ENCODE measurements around the gene RBM46. TPM values are rescaled to one million over a fixed set of nuclear protein-coding genes. Genes with fewer than 3 reads are reported as not detected.

Gene RBM46, protein sequence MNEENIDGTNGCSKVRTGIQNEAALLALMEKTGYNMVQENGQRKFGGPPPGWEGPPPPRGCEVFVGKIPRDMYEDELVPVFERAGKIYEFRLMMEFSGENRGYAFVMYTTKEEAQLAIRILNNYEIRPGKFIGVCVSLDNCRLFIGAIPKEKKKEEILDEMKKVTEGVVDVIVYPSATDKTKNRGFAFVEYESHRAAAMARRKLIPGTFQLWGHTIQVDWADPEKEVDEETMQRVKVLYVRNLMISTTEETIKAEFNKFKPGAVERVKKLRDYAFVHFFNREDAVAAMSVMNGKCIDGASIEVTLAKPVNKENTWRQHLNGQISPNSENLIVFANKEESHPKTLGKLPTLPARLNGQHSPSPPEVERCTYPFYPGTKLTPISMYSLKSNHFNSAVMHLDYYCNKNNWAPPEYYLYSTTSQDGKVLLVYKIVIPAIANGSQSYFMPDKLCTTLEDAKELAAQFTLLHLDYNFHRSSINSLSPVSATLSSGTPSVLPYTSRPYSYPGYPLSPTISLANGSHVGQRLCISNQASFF
- 0.22 TPM in 1 of 2 replicates, not detected in the other for total RNA-seq

DNA sequence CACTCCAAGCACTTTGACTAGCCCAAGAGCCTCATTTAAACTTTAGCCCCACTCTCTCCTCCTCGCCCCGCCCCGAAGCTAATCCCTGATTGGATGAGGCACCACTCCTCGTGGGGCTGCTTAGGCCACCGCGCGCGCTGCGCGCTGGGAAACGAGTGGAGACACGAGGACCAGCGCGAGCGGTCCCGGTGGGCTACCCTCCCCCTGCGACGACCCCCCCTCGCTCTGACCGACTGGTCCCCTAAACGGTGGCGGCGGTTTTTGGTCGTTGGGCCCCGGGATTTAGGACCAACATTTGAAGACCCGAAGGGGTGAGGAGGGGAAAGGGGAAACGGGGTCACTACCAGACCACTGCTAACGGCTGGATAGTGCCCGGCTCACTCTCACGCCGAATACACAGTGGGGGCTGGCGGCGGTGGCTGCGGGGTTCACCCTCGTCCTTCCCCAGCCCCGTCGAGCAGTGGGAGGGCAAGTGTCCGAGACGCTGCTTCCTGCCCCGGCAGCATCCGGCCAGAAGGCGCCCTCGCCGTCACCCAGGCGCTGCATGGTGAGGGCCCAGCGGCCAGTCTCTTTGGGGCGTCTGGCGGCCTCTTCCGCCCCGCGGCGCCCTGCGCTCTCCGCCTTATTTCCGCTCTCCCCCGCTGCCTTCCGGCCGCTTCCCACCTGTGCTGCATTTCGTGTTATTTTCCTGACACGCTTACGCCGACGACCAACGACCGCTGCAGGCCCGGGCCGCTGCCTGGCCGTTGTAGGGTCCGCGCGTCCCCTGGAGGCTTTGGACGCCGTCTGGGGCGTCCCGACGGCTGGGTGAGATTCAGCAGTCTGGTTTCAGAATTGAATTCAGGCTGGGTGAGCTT lies at the start of gene RBM46:
Gene RBM46 (plus strand): TSS at position 147 of the 857 bp plus-strand sequence. CDS start 15,481 bp downstream, outside the sequence.
- DNase-seq (ENCODE audit: low read depth in 2 of 2): no peak

DNA sequence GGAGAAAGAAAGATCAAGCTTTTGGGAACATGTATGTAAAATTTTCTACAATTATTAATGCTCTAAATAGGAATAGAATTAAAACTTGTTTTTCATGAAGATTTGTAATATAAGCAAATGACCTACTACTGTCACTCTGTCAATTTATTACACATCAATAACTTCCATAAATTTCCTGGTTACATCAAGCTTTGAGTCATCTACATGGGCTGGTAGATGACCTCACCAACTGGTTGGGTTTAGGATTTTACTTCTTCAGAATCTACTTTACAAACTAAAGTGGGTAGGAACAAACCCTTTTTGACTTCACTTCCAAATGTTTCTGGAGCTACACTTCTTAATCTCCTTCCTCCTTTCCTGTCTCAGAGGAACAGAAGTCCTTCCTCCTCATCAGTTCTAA lies 49.3 kb upstream of the RBM46 start:
- DNase-seq (ENCODE audit: low read depth in 2 of 2): no peak

DNA sequence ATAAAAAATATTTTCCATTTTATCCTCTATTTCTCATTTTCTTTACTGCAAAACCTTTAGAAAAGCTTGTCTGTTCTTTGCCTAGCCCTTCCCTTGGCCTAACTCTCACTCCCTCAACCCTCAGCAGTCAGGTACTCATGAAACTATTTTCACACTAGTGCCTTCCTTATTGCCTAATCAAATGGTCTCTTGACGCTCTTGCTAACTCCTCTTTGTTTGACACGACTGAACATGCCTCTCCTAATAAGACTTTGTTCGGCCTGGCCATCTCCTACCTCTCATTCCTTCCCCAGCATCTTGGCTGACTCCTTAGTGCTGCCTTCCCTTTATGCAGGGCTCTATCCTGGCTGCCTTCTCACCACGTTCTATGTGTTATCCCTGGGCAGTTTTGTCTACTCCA lies 48.4 kb upstream of the RBM46 start:
- DNase-seq (ENCODE audit: low read depth in 2 of 2): no peak

DNA sequence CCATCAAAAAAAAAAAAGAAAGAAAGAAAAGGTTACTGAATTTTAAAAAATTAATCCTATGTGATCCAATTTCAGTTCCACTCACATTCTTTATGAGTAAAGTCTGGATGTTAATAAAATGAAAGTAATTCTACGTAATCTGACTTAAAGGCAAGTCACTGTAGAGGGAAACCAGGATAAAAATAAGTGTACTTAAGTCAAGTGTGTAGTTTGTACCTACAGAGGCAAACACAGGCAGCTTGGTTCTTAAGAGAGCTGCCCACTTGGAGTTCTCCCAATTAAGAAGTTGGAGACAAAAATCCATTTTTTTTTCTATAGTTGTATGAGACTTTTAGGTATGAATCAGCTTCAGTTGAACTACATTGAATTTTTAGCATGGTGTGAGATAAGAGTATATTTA lies 44.3 kb upstream of the RBM46 start:
- DNase-seq (ENCODE audit: low read depth in 2 of 2): no peak

DNA sequence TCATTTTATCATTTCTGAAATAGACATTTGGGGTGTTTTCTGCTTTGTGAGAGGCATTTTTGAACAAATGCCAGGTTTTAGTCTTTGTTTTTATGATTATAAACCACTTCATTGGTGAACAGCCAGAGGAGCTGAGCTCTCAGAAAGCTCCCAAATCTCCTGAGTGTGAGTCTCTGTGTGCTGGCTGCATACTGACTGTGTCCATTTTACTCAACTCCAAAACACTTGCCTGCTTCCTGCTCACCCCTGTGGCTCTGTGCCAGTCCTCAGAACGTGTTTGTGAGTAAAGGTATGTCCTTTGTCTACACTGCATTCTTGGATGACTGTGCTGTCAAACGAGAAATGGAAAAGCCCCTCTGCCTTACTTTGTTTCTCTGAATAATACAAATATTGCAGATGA lies 42.6 kb upstream of the RBM46 start:
- DNase-seq (ENCODE audit: low read depth in 2 of 2): peak in 1 of 2 donors; percentile 32

DNA sequence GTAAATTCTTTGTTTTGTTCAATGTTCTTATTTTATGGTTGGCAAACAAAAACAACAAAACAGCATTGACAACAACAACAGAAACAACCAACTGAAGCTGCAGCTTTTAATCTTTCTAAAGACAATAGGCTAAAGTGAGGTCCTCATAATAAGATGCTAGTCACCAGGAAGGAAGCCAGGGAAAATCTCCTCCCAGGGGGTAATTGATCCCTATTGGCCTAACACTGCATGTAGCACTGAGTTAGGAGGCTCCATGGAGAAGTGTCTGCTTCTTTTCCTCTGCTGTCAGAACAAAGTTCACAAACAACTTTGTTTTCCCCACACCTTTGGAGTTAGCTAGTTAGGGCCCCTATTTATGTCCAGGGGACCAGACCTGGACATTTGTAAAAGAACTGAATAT lies 42.0 kb upstream of the RBM46 start:
- no peak for DNase-seq (ENCODE audit: low read depth in 2 of 2)

DNA sequence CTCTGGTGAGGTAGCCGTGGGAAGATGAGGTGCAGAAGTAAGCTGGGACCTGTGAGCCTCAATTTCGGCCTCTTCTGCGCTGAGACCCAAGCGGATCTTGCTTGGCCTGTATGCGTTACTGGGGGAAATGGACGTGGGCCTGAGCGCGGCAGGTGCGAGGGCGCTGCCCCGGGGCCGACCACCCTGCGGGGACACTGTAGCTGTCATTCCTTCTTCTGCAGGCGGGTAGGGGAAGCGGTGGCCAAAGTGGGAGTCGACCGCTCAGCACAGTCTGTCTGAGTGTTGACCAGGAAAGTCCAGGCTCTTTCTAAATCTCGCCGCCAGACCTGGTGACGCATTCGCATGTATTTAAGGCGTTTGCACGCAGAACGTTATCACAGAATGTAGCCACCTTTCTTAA lies 40.6 kb upstream of the RBM46 start:
- DNase-seq (ENCODE audit: low read depth in 2 of 2): no peak

DNA sequence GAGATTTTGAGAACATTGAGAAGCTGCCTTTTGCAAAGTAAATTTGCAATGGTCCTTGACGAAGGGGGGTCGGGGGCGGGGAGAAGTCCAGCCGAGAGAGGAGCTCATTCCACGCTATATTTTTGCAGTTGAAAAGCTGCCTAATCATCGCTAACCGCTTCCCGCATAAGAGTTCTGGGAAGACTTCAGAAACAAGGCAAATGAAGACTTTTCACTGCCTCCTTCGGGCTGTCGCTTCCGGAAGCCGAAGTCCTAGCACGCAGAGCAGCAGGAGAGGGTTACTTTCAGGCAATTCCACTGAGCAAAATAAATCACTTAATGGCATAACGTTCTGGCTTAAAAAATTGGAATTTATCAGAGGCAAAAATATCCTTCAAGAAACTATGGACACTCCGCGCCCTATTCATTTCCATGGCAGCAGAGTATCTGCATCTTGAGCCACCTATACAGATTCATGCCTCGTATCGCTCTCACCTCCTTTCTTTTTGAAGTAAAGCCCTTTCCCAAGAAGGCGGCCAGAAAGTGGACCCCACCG lies 39.9 kb upstream of the RBM46 start:
- DNase-seq (ENCODE audit: low read depth in 2 of 2): no peak

DNA sequence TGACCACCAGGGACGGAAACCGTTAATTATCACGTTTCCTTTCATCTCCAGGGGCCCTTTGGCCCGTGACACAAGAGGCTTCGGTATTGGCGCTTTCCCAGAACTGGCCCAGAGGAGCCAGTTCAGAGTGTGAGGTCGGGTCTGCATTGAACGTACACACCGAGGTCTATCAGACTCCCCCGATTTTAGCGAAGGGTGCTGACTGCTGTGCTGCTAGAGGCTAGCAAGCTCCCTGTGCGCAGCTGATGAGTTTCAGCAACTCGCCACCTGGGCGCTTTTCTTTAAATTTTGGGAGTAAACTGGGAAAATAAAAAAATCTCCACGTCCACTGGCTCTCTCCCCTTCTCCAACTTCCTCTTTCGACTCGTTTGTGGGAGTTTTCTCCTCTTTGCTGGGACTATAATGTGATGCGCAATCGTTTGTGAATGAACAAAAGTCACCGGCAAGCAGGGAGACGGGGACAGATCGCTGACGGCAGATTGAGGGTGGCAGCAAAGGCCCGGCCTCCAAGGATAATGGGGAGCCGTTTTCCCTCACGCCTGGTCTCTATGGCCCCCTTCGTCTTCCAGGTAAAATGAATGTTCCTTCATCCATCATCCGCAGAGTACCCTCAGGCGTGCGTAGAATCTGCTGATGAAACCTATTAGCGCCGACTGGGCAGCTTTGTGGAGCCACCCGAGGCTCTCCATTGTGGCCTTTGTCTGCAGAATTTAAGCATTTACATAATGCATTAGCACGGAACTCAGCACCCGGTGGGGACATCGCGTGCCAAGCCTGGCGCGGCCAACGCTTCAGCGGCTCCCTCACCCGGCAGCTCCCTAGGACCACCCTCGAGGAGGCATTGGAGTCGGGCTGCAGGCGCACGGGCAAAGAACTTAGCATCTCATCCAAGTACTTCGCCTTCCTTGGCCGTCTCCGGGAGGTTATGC lies 38.9 kb upstream of the RBM46 start:
- peak in 1 of 2 donors; percentile 13 for DNase-seq (ENCODE audit: low read depth in 2 of 2)

DNA sequence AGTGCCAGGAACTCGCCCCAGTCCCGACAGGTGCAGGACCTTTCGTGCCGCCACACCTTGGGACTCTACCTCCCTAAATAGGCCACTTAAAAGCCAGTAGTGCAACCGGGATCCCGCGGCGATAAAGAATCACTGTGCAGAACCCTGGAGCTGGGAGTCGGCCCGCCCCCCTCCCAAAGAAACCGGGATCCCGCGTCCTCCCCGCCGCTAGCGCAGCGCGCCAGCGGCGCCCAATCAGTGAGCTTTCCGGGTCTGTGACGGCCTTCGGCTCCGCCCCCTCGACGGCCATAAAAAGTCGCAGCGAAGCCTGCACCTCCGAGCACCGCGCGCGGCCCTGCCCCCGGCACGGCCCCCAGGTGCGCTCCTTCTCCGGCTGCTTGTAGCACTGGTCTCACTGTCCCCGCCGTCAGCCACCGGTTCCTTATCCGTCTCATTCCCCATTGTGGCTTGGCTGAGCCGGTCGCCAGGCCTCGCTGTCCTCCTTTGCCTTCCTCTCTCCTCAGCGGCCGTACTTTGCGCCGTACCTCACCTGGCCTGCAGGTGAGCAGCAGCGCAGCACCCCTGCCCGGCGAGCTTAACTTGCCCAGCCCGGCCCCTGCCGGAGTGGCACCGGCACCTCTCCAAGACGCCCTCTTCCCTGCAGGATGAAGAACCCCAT lies 37.3 kb upstream of the RBM46 start, which contains the start of gene LRAT:
Gene LRAT (plus strand): TSS at position 318 of the 658 bp plus-strand sequence. CDS start 327 bp downstream, at position 645.
- peak in 1 of 2 donors; percentile 45 for DNase-seq (ENCODE audit: low read depth in 2 of 2)

DNA sequence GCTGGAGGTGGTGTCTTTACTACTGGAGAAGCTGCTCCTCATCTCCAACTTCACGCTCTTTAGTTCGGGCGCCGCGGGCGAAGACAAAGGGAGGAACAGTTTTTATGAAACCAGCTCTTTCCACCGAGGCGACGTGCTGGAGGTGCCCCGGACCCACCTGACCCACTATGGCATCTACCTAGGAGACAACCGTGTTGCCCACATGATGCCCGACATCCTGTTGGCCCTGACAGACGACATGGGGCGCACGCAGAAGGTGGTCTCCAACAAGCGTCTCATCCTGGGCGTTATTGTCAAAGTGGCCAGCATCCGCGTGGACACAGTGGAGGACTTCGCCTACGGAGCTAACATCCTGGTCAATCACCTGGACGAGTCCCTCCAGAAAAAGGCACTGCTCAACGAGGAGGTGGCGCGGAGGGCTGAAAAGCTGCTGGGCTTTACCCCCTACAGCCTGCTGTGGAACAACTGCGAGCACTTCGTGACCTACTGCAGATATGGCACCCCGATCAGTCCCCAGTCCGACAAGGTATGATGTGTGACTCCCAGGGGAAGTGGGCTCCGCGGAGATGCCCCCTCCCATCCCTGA lies 36.6 kb upstream of the RBM46 start:
- no peak for DNase-seq (ENCODE audit: low read depth in 2 of 2)

DNA sequence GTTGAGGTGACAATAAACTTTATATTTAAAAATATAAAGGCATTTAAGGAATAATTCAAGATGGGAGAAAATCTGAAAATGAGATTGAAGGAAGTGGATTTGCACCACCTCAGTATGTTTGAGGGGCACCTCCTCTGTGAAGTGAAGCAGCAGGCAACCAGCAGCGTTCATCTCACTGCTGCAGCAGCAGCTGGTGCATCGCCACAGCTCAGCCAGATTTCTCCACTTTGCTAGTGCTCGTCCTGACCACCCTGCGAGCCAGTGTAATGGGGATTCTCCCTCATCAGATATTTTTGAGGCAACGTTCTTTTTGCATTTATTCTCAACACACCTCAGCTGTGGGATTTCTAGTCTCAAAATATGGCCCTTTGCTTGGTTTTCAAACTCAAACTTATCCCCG lies 23.4 kb upstream of the RBM46 start:
- DNase-seq (ENCODE audit: low read depth in 2 of 2): no peak

DNA sequence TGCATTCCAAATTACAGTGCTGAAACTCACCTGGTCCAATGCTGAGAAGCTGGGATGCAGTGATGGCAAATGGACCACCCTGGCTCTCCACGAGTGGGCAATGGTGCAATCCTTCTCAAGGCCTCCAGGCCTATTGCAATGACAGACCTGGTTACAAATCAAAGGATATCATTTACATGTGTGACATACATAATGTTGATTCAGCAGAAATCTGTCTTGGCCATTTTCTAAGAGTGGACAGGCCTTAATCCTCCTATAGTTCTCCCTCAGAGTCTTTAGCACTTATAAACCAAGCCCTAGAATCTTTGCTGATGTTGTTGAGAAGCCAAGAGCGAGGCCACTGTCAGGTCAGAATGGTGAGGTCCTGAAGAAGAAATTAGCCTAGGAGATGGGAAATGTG lies 20.2 kb upstream of the RBM46 start:
- DNase-seq (ENCODE audit: low read depth in 2 of 2): no peak

DNA sequence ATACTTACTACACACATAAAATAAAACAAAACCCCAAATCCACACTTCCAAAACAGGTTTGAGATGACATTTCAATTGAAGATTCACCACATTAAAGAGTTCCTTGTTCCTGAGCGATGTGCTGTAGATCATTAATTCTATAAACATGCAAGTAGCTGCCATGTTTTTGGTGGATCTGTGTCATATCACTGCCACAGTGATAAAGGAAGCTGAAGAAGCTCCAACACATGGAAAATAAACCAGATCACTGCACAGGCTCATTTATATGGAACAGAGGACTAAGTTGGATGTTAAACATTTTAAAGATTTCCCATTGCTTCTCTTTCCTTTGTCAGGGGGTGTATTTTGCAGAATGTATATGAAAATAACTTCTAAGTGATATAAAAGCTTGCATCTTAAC lies 2.8 kb upstream of the RBM46 start:
- no peak for DNase-seq (ENCODE audit: low read depth in 2 of 2)

DNA sequence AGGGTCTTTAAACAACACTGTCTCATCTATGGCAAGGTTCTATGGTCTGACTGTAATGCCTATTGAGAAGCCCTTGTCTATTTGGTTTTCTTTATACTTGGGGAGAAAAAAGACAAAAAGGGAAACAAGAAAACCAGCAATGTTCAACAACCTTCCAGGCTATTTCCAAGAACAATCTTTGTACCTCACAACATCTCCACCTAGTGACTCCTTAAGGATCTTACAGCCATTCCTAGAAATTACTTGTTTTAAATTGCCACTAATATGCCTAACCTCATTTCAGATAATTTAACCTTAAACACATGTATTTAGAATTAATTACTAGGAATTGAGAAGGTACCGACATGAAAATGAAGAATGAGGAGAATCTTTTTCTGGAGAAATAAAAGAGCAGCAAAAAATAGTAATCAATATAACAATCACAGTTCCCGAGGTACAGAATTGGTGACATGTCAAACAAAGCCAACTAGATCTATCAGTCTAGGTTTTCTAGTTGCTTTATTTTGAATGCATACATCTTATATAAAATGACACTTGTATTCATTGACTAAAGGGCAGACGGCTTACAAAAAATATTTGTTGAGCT lies 1.6 kb upstream of the RBM46 start:
- DNase-seq (ENCODE audit: low read depth in 2 of 2): peak; percentile 30 to 34

DNA sequence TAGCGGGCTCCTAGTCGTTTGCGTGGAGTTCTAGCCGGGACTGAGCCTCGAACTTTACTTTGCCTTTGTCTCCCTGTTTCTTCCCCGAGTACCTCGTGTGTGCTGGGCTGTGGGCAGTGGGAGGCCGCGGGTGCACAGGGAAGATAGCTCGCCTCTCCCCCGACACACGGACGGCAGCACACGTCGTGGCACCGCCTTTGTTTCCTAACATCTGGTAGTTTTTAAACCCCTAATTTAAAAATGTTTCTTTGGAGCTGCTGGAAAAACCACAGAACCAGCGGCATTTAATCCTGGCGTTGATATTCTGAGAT lies 866 bp downstream of the RBM46 start:
- DNase-seq (ENCODE audit: low read depth in 2 of 2): no peak

DNA sequence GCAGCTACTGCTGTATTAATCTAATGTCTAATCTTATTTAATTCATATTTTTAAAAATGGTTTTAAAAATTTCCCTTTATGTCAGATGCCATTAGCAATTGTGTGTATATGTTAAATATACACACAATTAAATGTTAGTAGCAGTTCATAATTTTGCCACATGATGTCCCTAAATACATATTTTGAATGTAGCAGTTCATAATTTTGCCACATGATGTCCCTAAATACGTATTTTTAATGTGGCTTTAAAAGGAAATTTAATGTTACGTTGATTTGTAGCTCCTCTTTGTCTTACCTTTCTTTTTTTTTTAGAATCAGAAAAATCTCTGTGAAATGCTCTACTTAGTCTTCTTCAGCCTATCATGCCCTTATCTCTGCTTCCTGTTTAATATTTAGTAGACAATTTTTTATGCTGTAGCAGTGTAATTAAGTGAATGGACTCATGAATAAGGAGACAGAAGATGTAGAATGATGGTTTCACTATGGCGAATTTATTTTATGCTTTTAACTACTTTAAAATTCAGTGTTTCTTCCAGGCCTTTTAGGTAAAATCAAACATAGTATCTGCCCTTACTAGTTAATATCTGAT lies 26.1 kb downstream of the RBM46 start:
- peak; percentile 42 to 61 for DNase-seq (ENCODE audit: low read depth in 2 of 2)

DNA sequence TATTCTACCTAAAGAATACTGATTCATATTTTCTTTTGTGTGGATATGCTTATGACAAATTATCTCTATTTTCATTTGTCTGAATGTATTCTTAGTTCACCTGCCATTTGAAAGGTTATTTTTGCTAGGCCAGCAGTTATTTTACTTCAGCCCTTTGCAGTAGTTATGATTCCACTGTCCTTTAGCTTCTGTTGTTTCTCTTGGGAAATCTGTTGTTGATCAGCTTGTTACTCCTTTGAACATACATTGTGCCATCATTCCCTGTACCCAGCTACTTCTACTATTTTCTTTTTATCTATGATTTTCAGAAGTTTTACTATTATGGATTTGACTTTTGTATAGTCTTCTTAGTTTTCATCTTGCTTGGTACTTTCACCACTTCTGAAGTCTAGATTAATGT lies 37.2 kb downstream of the RBM46 start:
- DNase-seq (ENCODE audit: low read depth in 2 of 2): no peak

DNA sequence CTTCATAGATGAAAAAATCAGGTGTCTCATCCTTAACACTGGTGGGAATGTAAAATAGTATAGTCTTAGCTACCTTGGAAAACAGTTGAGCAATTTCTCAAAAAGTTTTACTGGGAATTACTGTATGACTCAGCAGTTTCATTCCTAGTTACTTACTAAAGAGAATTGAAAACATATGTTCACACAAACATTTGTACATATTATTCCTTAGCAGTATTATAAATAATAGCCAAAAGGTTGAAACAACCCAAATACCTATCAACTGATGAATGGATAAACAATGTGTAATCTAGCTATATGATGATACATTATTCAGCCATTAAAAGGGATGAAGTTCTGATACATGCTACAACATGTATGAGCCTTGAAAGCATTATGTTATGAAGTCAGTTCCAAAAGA lies 41.7 kb downstream of the RBM46 start:
- DNase-seq (ENCODE audit: low read depth in 2 of 2): no peak

Data from lung microvascular endothelial cell (primary cell).